NCI-H2227 treated with DMSO at 0.1 percent for 48 hours (cell line): ENCODE data around the gene TLR3.
"Not testable (repeated sequence)": the region's sequence is repeated elsewhere in the genome, so short reads cannot be mapped to it uniquely, and the experiment has no call there.

Experiments used
- DNase-seq: peaks from one replicate; lab custom pipeline; 2025; lab: John Stamatoyannopoulos, UW

Gene TLR3

DNA sequence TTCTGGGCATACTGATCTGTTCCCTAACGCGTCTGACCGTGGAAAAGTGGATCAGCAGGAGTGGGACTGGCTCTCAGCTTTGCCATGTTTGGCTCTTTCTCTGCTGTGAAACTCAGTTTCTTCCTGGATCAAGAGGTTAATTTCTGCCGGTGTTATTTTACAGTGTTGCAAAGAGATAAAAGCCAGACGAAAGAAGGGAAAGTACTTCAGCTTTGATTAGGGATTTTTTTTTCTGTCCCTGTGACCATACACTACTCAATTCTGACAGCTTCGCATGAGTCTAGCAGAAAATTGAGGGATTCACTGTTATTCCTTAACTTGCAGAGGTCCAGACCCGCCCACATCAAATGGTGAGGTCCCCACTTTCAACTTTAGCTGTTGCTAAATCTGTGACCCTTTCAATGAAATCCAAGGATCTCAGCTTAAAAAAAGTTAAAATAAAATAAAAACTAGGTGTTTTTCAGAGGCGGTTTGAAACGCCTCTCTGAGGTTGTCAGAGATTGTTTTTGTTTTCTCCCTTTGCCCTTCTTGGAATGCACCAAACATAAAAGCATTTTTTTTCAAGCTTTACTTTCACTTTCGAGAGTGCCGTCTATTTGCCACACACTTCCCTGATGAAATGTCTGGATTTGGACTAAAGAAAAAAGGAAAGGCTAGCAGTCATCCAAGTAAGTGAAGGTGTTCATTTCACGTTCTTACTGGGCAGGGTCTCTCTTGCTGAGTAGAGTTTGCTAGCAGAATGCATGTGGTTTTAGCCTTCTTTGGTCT lies at the start of gene TLR3:
Gene TLR3, plus strand, starts transcription at position 576 of the 768 bp plus-strand sequence. CDS start 7,464 bp downstream, outside the sequence.
- no peak for DNase-seq

DNA sequence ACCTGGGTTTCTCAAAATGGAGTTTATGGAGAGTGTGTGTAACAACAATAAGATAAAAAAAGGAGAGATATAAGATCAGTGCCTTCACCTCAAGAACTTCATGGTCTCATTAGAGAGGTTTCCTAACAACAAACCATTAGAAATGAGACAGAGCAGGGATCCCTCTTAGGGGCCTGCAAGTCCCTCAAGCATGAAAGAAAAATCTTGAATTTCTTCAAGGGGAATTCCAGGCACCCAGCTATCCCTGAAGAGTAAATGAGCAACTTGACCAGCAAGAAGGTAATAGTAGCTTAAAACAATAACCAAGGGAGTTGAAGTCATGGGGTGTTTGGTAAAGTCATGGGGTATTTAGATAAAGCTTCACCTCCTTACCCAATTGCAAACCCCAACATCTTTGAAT lies 49.7 kb upstream of the TLR3 start:
- no peak for DNase-seq

DNA sequence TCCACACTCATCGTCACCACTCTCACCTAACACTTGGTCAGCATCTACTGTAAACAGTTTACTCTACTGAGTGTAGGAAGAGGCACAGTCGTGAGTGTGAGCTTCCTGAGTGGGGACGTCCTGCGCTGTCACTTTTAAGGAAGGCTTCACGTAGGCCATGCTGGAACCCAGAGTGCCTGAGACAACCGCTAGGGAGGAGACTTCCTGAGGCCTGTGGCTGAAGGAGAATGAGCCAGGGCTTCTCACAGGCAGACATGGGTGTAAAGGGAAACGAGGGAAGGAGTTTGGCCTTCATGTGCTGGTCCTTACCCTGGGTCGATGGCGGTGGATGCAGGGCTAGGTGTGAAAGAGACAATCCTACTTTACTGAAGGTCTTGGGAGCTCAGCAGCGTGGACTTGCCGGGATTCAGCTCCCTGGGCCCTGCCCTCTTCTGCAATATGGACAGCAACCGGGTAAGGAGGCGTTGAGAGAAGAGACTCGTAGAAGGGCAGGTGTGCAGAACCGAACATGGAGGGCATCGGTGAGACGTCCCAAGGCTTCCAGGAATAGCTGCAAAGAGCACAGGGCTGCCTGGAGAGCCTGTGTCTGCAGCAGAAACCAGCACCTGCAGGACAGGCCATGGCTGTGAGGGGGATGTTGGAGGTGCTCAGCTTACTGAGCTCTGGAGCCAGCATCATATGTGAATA lies 48.7 kb upstream of the TLR3 start:
- no peak for DNase-seq

DNA sequence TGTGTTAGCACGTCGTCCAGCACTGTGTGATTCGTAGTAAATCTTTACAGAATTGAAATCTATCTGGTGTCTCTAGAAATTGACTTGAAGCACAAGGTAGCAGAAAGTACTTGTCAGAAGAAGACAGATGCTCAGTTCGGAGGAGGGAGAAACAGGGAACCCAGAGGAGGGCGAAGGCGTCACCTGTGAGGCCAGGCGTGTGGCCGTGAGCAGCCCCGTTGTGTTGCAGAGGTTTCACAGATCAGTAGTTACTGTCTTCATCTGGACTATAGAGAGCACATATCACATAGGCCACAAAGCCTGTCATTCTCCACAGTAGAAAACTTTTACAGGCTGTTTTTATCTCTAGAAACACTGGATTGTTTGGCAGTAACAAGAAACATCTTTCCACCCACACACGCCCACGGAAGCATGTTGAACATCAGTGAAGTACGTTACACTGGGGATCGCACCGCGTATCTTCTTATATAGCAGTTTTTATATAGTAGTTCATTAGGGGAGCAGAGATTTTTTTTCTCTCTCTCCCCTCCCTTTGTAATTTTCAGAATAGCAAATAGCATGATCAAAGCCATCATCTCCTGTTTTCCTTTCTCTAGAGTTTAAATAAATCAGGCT lies 48.1 kb upstream of the TLR3 start:
- DNase-seq: no peak

DNA sequence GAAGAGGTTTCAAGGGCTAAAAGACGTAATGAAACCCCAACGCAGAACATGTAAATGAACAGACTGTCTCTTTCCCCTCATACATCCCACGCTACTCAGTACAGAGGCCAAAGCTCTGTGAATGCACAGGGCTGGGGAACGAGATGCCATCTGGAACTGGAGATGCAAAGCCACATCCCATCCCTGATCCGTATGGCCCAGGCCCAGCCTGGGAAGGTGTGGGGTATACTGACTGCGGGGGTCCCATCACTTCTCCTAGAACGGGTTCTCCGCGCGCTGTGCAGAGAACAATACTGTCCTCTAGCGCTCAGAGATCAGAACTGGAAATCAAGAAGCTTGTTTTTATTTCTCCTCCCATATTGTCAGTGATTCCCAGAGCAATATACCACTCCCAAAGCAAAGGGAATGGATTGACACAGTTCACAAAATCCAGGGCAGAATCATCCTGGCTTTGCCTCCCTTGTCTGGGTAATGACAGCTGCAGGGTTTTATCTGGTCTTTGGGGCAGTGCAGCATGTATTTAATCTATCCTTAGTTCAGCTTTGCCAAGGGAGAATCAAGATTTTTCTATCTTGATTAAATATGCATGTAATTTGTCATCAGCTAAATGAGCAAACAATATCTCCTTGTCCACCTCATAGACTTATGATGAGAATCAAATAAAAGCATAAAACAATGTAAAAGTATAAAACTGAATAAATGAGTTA lies 47.3 kb upstream of the TLR3 start:
- DNase-seq: peak; percentile 52

DNA sequence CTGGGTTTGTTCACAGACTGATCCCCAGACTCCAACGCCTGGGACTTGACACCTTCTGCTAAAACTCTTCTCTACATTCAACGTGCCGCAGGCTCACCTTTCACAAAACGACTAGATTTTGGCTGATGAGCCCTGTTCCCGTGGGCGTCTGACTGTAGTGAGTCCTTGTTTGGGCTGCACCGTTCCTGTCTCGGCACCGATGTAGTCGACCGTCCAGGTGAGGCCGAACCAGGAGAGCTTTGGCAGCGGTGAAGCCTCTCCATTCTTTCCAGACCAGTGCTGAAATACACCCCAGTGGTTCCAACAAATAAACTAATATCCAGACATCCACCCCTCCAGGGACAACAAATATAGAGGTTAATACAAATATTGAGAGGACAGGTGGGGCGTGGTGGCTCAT lies 45.0 kb upstream of the TLR3 start:
- DNase-seq: no peak

DNA sequence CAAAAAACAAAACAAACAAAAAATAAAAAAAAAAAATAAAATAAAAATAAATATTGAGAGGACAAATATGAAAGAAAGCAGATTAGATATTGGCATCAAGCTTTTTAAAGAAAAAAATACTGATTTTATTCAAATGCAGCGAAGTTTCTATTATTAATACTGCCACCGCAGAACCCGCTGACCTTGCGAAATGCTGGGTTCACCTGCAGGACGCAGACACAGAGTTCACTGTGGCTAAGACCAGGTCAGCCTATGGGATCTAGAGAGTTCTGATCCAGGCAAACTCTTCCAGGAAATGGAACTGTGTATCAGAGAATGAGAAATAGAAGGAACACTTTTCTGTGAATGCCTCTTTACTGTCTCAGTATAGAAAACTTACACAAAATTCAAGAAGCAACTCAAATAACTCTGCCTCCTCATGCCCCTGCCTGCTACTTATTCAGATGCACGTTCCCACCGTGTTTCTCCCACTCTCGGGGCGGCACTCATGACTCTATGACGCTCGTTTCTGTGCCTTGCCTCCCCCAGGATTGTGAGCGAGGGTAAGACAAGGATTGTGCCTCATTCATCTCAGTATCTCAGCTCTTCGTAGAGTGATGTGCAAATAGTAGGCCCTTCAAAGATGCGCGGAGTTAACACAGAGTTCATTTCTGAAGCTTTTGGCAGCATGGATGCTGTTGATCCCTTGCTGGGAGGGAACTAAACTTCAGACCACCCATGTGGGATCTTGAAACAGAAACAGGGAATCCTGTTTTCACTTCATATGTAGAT lies 44.1 kb upstream of the TLR3 start:
- DNase-seq: no peak

DNA sequence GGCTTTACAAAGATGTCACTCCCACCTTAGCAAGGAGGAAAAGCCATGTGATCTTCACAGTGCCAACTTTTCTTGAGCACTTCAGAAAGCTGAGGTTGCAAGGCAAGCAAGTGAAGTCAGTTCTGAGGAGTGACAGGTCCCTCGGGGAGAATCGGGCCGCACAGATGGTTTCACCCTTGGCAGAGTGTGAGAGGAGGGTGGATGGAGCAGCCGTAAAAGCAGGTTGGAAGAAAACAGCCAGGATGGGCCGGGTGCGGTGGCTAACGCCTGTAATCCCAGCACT lies 43.6 kb upstream of the TLR3 start:
- DNase-seq: no peak

DNA sequence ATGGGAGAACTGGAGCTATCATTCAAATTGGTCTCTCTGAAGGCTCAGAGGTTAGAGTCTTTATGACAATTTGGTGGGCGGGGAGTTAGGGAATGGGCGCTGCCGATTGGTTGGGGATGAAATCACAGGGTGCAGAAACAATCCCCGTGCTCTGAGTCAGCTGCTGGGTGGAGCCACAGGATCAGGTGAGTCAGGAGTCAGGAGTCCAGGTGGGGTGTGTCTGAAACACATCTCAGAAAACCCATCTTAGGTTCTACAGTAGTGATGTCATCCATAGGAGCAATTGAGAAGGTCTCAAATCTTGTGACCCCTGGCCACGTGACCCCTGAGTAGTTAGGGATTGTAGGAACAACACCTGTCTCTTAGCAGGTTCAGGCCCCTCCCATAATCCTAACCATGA lies 41.6 kb upstream of the TLR3 start:
- no peak for DNase-seq

DNA sequence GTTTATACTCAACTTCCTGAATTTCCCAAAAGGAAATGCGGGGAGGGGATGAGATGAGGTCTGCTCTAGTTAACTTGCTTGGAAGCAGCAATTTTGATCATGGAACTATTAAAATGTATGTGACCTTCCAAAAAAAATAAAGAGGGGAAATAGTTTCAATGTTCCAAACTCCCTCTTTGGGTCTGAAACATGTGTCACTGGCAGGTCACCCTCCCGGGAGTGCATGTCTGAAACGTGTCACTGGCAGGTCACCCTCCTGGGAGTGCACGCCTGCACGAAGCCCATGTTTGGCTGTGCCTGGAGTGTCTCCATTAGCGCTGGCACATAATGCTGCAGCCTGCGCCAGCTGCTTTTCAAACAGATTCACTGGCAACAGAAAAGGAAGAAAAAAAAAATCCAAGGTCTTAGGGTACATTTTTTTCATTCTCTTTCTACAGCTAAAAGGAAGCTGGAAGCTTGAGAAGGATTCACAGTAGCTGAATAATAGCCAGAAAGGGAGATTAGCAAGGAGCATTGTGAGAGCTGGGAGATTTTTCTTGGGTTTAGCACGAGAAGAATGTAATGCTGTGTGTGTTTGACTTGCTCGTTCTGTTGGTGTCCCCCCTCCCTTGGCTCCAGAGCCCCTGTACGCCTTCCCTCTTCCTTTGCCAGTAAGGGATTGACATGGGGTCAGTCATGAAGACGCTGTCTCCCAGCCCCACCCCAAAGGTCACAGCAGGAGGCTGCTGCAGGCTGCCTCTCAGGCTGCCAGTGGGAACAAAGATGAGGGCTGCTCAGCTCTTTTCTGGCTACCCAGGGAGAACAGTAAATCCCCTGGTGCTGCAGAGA lies 39.2 kb upstream of the TLR3 start:
- DNase-seq: peak; percentile 16

DNA sequence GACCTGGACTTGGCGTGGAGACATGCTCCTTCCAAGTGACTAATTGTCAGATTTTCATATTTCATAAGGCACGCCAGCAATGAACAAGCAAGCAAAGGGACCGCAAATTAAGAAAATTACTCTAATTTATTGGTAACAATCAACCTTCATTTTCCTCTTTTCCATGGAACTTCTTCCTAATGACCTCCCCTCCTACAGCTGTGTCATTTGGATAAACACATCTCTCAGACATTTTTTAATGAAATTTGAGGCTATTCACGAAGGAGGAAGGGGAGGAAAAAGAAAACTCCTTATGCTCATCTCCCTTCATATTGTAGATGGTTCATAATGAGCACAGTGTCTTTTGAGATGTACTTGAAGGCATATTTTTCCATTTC lies 38.6 kb upstream of the TLR3 start:
- no peak for DNase-seq

DNA sequence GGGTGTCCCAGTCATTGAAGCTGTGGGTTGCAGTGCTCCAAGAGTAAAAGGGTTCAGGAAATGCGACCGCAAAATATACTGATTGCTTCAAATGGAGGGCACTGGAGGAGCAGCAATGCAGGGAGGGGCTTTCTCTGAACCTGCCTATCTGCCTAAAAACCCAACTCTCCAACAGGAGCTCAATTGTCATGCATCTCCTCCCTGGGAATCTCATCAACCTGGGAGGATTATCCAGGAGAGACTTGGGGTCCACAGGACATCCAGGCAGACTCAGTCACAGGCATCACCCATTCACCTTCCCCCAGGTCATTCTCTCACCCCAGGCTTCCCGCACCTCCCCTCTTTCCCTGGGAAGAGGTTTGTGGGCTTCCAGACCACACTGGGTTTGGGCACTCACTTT lies 38.2 kb upstream of the TLR3 start:
- no peak for DNase-seq

DNA sequence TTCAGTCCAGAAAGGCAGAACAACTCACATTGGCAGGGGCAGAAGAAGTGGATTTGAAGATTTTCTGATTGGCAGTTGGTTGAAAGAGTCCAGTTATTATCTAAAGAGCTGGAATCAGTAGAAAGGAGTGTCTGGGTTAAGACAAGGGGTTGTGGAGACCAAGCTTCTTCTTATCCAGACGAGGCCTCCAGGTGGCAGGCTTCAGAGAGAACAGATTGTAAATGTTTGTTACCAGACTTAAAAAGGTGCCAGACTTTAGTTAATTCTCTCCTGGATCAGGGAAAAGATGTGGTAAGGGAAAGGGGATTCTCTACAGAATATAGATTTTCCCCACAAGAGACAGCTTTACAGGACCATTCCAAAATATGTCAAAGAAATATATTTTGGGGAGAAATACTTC lies 36.7 kb upstream of the TLR3 start:
- DNase-seq: no peak

DNA sequence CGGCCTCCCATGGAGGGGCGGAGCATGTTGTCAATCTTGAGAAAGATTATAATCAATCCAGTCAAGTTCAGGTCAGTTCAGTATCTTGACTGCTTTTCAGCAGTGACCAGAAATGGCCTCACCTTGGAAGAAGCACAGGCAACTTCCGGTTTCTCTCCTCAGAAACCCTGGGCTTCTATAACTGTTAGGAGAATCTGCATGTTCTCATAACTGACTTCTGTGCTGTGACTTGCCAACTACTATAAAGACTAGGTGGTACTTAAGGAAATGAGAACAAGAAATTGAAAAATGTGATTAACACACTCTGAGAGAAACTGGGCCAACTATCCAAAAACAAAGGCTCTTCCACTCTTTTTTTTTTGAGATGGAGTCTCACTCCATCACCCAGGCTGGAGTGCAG lies 35.9 kb upstream of the TLR3 start:
- no peak for DNase-seq

DNA sequence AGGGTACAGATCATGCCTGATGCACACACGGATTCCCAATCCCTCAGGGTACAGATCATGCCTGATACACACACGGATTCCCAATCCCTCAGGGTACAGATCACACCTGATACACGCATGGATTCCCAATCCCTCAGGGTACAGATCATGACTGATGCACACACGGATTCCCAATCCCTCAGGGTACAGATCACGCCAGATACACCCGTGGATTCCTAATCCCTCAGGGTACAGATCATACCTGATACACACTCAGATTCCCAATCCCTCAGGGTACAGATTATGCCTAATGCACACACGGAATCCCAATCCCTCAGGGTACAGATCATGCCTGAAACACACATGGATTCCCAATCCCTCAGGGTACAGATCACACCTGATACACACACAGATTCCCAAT lies 34.3 kb upstream of the TLR3 start:
- DNase-seq: not testable (repeated sequence)

DNA sequence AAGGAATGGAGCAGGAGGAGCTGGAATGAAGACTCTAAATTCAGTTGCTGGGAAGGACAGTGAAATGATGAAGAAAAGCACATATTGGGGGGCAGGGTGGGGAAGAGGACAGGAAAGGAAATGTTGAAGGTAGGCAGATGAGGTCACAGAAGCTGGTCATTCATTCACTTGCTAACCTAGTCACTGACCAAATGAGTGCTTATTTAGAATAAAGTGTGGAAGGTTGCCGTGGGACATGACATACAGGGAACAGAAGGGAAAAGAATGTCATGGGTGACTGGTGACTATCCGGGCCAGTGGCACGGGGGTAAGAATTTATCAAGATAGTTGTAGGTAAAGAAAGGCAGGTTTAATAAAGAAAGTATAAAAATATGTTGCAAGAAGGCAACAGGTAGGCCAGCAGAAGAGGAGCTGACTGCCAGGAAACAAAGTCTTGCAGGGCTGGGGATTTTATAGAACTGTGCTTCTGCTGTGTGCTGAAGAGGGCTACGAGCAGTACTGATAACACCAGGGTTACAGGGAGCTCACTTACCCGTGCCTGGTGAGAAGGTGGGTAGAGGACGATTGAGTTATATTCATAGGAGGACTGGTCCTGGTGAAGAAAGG lies 31.9 kb upstream of the TLR3 start:
- no peak for DNase-seq

DNA sequence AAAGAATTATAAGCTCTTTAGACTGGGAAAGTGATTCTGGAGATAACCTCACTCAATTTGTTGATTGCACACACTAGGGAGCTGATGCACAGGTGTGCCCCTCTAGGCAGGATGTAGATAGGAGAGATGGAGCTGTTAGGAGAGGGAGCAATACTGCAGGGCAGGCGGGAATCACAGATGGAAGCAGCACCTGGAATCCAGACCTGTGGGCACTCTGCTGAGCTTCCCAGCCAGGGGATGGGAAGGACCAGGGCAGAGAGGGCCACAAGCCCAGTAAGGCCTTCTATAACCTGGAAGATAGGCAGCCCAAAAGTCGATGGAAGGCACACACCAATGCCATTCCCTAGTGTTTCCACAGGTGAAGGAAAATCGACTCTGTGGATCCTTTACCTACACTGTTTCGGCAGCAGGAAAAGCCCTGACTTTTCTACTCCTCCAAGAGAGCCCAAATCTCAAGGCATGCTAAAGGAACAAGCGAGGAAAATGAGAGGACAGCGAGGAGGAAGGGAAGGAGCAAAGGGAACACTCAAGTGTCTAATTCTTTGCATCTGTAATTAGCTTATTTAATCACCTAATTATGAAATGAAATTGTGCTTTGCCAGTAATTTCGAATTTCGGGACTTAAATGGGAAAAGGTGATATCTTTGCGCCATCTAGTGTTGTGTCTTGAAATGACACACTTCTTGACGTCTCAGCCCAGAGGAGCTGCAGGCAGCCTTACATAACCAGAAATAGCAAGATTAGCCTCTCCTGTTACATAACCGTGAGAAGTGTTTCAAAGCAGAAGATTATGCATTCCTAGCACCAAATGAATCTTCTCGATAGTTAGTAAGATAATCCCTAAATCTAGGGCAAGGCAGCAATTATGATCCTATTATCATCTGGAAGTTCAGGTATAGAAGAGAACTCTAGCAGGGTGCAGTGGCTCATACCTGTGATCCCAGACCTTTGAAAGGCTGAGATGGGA lies 31.0 kb upstream of the TLR3 start:
- peak; percentile 42 for DNase-seq

DNA sequence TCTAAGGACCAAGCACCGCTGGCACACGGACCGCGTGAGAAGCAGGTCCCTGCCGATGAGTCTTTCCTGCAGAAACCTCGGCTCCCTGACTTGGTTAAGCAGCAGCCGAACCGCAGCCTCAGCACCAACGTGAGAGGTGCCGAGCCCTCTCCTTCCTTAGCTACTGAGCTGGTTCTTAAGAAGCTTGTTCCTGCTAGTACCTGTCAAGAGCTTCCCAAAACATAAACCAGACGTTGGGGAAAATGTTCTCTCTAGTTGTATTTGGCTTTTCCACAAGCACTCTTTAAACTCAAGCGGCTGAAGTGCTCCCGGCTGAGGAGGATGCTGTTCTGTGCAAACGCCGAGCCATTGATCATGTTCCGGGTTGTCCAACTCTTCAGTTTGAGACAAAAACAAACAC lies 29.3 kb upstream of the TLR3 start:
- peak; percentile 16 for DNase-seq

DNA sequence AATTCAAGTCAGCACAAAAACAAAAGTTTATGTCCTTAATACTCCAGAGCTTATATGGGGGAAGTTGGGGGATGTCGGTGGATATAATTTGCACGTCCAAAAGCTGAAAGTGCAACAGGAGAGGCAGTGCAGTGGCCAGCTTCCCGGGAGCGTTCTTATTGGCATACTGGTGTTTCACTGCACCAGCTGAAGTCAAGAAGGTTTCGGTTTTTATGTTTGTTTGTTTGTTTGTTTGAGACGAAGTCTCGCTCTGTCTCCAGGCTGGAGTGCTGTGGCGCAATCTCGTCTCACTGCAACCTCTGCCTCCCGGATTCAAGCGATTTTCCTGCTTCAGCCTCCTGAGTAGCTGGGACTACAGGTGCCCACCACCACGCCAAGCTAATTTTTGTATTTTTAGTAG lies 28.6 kb upstream of the TLR3 start:
- DNase-seq: no peak

DNA sequence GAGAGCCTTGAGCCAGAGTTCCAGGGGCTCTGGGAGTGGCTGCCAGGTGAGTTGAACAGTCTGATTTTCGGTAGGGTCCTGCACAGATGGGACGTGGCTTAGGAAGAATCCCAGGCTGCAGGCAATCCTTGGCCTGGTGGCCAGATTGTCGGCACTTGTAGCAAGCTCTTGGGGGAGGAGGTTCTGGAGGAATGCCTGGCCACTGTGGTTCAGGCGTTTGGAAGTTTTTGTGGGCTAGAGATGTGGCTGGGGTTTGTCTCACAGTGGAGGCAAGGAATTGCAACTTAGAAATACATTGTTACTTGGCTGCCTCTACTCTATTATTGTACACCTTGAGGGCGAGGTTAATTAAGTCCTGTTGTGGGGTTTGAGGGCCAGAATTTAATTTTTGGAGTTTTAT lies 21.5 kb upstream of the TLR3 start:
- not testable (repeated sequence) for DNase-seq
